Skeletal muscle satellite cell (primary cell): ENCODE data around the gene RNF212B.
A peak's percentile ranks its signal among the peaks of the same experiment; 100 is the strongest.

Experiments
- H3K27me3 ChIP-seq: 2 replicates; pipeline ENCODE4 v1.7.0; 2013; ENCODE audit warnings: low read length; ENCODE audit not compliant: control insufficient read depth, insufficient read depth
- H3K36me3 ChIP-seq: 2 replicates; pipeline ENCODE4 v1.7.0; 2013; ENCODE audit warnings: mild to moderate bottlenecking, control low read depth, low read length; ENCODE audit not compliant: insufficient read depth
- H3K4me1 ChIP-seq: 2 replicates; pipeline ENCODE4 v1.7.0; 2013; ENCODE audit warnings: low read length; ENCODE audit not compliant: control insufficient read depth, insufficient read depth
- H3K4me2 ChIP-seq: 2 replicates; pipeline ENCODE4 v1.7.0; 2013; ENCODE audit warnings: mild to moderate bottlenecking, low read length
- H3K4me3 ChIP-seq: 2 replicates; pipeline ENCODE4 v1.7.0; 2013; ENCODE audit warnings: low read length
- H3K9ac ChIP-seq: 2 replicates; pipeline ENCODE4 v1.7.0; 2013; ENCODE audit warnings: mild to moderate bottlenecking, low read depth, low read length, moderate library complexity
- H3K9me3 ChIP-seq: replicated peaks from 2 replicates; pipeline ENCODE4 v1.7.0; 2013; ENCODE audit warnings: mild to moderate bottlenecking, control low read depth, low read length

Gene RNF212B

DNA sequence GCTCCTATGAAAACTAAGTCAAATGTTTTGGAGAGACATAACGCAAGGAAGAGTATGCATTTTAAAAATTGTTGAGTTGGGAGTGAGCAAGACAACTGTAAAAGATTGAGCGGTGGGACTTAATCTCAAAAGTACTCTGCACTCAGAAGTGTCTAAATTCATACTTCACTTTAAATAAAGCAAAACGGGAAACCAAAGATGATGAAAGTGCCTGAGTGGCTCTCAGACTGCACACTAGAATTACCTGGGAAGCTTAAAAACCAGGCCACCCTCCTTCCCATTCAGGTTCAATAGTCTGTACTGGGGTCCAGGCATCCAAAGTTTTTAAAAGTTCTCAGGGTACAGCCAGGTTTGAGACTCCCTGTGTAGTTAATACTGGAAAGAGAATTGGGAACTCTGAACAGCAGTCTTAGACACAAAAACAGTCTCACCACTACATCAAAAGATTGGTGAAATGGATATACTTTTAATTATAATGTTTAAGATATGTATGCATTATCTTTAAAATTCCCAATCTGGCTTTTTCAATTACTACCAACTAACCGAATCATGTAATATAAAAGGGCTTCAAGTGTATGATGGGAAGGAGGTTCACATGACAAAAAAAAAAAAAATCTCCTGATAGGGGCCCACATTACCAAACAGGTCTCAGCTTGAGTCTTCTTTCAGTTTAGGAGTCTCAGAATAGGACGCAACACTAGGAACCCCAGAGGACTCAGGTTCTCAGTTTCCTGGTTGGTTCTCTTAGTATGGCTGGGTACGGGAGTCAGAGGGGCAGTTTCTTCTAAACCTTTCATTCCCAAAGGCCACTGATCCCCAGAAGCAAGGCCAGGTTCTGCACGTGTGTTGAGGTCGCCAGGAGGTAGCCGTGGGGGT, 47.2 kb downstream of the RNF212B start:
- H3K36me3 ChIP-seq = no peaks in the 10 kb centered on the region

DNA sequence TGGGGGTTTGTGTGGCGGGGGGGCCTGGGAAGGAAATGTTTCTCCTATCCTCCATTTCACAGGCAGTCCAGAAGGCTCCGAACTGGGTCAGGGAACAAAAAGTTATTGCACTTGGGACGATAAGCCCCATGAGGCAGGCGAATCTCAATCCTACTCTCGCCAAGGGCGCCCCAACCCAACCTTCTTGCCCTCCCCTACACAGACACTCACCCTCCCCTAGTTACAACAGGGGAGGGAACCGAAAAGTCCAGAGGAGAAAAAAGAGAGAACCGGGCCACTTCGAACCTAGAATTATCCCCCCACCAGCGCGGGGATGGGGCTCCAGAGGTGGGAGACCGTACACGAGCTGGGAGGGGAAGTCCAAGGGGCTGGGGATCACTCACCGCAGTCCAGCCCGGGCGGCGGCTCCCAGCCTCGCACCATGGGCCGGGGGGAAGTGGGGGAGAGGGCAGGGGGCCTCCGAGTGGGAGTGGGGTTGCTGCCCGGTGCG, 47.8 kb downstream of the RNF212B start:
- H3K9me3 ChIP-seq = no peaks in the 10 kb centered on the region
- H3K27me3 ChIP-seq = peaks cover 4% of the 10 kb centered on the region
- peak overlapping the region; percentile 92 for H3K4me3 ChIP-seq
- peaks cover 18% of the 10 kb centered on the region for H3K4me1 ChIP-seq
- peak overlapping the region; percentile 87 for H3K4me2 ChIP-seq
- no peaks in the 10 kb centered on the region for H3K36me3 ChIP-seq
- peak overlapping the region; percentile 87 for H3K9ac ChIP-seq

More for the DNA sequence above, 47.2 kb downstream of the RNF212B start:
- Histone ChIP-seq H3K9ac (peak overlapping the region; percentile 87), H3K27me3 (peaks cover 4% of the 10 kb centered on the region), H3K4me1 (peaks cover 18% of the 10 kb centered on the region), H3K4me2 (peak overlapping the region; percentile 87), H3K9me3 (no peaks in the 10 kb centered on the region), H3K4me3 (peak overlapping the region; percentile 92)

DNA sequence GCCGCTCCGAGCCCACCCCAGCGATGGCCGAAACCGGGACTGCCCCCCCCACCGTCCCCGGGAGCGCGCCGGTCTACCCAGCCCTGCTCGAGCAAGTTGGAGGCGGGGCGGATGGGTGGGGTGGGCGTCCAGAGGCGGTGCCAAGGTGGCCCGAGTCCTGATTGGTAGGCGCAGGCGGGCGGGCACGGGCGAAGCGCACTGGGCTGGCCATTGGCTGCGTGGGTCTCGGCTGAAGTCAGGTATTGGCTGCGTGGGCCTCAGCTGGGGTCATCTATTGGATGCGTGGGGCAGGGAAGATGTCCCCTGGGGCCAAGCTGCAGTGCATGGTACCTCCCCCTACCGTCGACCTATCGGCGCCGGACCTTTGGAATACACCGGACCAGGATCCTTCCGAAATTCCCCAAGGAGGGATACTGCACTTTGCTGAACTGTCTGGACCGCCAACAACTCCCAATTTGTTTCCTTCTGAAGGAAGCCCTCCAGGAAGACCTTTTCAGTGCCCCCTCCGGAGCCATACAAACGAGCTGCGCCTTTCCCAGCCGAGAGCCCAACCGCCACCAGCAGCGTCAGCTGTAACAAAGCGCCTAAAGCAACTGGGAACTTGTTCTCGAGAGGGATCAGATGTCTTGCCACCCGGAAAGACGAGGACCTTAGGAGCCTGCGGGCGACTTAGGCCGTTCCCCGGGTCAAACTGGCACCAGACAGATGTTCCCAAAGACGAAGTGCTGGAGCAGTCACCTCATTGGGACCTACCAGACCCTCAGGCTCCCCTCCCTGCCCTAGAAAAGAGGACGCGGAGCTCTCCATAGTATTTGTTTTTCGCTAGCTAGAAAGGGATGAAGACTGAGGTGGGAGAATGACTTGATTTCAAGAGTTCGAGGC, 48.5 kb downstream of the RNF212B start, which contains the start of gene HOMEZ:
Gene HOMEZ, minus strand, starts transcription at position 113 of the 882 bp plus-strand sequence. CDS start 180 bp downstream, outside the sequence.
- Histone ChIP-seq H3K9ac (peak within 1 kb of the TSS; percentile 87), H3K4me1 (peaks cover 18% of the 10 kb centered on the region), H3K36me3 (no peaks in the 10 kb centered on the region), H3K4me2 (peak within 1 kb of the TSS; percentile 87), H3K27me3 (peaks cover 4% of the 10 kb centered on the region), H3K4me3 (peak within 1 kb of the TSS; percentile 92), H3K9me3 (no peaks in the 10 kb centered on the region)

DNA sequence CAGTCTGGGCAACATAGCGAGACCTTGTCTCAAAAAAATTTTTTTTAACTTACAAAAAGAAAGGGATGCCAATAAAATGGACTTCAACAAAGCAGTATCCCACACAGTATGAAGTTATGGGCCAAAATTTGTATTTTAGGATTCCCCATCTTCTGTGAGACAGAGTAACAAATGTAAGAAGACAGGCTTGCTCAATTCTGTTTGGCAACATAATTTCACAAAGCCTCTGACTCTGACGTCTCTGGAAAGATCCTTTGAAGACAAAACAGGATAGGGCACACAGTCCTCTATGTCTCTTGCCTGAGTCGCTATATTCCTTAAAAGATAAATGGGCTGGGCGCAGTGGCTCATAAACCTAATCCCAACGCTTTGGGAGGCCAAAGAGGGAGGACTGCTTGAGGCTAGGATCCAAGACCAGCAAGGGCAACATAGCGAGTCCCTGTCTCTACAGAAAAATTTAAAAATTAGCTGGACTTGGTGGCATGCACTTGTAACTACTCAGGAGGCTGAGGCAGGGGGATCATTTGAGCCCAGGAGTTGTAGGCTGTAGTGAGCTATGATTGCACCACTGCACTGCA, 49.3 kb downstream of the RNF212B start:
- H3K4me3 ChIP-seq = peak overlapping the region; percentile 92
- peak overlapping the region; percentile 66 for H3K9ac ChIP-seq
- H3K9me3 ChIP-seq = no peaks in the 10 kb centered on the region
- peak overlapping the region; percentile 87 for H3K4me2 ChIP-seq
- peaks cover 7% of the 10 kb centered on the region for H3K27me3 ChIP-seq
- no peaks in the 10 kb centered on the region for H3K36me3 ChIP-seq
- peaks cover 18% of the 10 kb centered on the region for H3K4me1 ChIP-seq

DNA sequence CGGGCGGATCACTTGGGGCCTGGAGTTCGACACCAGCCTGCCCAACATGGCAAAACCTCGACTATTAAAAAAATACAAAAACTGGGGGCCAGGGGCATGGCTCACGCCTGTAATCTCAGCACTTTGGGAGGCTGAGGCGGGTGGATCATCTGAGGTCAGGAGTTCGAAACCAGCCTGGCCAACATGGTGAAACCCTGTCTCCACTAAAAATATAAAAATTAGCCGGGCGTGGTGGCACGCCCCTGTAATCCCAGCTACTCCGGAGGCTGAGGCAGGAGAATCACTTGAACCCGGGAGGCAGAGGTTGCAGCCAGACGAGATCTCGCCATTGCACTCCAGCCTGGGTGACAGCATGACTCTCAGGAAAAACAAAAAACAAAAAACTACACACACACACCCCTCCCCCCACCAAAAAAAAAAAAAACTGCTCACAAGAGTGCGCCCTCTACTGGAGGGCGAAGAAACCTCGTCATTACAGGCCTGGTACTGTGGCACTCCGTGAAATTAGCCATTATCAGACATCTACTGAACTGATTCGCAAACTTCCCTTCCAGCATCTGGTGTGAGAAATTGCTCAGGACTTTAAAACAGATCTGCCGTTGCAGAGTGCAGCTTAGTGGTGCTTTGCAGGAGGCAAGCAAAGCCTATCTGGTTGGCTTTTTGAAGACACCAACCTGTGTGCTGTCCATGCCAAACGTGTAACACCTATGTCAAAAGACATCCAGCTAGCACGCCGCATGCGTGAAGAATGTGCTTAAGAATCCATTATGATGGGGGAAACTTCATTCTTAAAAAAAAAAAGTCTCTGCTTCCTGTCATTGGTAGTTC, 57.2 kb downstream of the RNF212B start:
- no peaks in the 10 kb centered on the region for H3K36me3 ChIP-seq
- H3K4me1 ChIP-seq = peaks cover 21% of the 10 kb centered on the region
- H3K9me3 ChIP-seq = no peaks in the 10 kb centered on the region
- no peak overlapping the region for H3K9ac ChIP-seq
- H3K4me3 ChIP-seq = no peak overlapping the region
- peaks cover 17% of the 10 kb centered on the region for H3K27me3 ChIP-seq
- peak overlapping the region; percentile 15 for H3K4me2 ChIP-seq

DNA sequence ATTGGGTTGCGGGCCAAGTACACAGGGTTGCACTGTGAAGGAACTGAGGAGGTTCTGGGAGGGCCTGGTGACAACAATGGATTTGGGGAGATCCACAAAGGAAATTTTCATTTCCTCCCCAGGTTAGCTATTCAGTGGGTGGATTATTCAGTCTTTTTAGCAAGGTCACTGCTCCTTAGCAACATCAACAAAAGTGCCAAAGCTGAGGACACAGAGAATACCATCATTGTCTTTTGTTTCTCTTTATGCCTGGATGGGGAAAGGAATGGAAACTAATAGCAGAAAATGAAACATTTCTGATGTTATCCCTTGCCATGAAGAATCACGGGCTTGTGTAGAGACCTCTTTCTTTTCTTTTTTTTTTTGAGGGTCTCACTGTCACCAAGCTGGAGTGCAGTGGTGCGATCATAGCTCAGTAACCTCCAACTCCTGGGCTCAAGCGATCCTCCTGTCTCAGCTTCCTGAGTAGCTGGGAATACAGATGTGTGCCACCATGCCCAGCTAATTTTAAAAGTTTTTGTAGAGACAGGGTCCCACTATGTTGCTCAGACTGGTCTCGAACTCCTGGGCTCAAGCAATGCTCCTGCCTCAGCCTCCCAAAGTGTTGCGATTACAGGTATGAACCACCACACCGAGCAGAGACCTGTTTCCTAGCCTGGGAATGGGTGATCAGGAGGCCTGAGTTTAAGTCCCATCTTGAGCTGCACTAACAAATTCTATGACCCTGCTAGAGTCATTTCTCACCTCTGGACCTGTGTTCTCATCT, 58.5 kb downstream of the RNF212B start:
- H3K36me3 ChIP-seq = no peaks in the 10 kb centered on the region
- H3K9me3 ChIP-seq = no peaks in the 10 kb centered on the region
- H3K9ac ChIP-seq = no peak overlapping the region
- H3K4me2 ChIP-seq = no peak overlapping the region
- H3K27me3 ChIP-seq = peaks cover 17% of the 10 kb centered on the region
- peaks cover 25% of the 10 kb centered on the region for H3K4me1 ChIP-seq
- H3K4me3 ChIP-seq = no peak overlapping the region

DNA sequence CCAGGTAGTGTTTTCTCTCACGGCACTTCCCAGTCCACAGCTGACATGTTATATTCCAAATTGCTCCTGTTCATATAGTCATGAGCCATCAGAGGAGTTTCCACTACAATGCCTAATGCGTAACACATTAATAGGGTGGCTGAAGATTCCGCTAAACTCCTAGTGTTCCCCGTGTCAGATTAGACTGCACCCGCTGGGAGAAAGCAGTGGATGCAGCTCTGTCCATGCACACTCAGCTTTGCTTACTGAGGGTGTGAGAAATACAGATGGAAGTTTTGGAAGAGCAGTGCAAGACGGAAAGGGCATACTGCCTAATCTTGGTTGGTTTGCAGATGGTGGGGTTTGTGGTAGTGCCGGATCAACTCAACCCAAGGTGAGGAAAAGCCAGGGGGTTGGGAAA, 59.4 kb downstream of the RNF212B start:
- peaks cover 14% of the 10 kb centered on the region for H3K27me3 ChIP-seq
- H3K9me3 ChIP-seq = no peaks in the 10 kb centered on the region
- no peak overlapping the region for H3K4me3 ChIP-seq
- no peak overlapping the region for H3K9ac ChIP-seq
- peaks cover 27% of the 10 kb centered on the region for H3K4me1 ChIP-seq
- no peaks in the 10 kb centered on the region for H3K36me3 ChIP-seq
- H3K4me2 ChIP-seq = no peak overlapping the region

DNA sequence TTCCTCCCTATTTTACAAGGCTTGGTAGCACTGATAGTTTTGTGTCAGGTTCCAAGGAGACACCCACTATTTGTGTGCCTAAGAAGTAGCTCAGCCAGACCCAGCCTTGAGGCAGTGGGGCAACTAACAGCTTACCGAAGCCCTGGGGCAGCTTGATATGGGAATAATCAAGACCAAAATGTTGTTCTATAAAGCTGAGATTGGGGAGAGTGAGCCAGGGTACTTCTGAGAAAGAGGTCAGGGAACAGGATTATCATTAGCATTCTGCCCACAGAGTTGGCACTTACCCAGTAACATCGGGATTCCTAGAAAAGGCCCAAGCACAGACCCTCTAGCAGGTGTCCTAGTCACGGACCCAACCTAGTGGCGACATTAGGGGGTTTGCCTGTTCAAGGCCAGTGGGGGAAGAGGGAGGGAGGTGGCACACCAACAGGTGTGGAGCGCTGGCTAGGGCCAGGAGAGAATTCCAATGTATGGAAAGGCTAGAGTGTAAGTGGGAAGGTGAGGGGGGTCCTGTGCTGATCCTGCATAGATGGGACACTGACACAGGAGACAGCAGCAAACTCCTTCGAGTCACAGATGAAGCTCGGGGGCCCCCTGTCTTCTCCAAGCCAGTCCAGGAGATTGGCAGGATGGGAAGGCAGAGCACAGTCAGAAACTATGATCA, 60.0 kb downstream of the RNF212B start:
- Histone ChIP-seq H3K9ac (no peak overlapping the region), H3K4me2 (no peak overlapping the region), H3K4me3 (no peak overlapping the region), H3K9me3 (no peaks in the 10 kb centered on the region), H3K27me3 (peaks cover 14% of the 10 kb centered on the region), H3K4me1 (peaks cover 27% of the 10 kb centered on the region), H3K36me3 (no peaks in the 10 kb centered on the region)

DNA sequence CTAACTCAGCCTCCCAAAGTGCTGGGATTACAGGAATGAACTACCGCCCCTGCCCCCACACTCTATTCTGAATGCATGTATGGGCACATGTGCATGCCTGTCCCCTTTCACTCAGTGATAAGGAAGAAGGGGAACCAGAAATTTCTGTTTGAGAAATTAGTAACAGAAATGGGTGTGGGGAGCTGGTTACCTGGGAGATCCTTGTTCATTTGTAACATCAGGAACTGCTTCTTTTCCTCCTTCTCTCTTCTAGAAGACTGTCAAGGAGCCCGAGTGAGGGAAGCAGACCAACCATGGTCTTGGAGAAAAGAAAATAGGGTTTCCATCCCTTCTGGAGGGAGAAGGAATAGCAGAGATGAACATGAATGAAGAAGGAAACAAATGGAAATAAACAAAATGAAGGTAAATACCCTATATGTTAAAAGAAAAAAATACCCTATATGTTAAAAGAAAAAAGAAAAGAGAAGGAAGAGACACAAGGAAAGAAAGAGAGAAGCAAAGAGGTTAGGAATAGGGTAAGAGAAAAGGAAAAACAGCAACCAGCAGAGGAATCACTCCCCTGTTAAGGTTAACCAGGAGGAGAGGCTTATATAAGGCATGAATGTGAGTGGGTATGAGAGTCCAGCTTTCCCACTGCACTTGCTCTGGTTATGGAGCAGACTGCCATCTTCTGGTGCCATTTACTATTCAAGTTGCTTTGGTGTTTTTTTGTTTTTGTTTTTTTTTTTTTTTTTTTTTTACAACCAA, 61.6 kb downstream of the RNF212B start:
- peaks cover 27% of the 10 kb centered on the region for H3K4me1 ChIP-seq
- no peaks in the 10 kb centered on the region for H3K36me3 ChIP-seq
- peaks cover 2% of the 10 kb centered on the region for H3K27me3 ChIP-seq
- peak overlapping the region; percentile 87 for H3K9ac ChIP-seq
- H3K9me3 ChIP-seq = no peaks in the 10 kb centered on the region
- peak overlapping the region; percentile 33 for H3K4me2 ChIP-seq
- H3K4me3 ChIP-seq = no peak overlapping the region
